HL-60 (cell line): ENCODE results near the gene APOH.

Experiments
- DNase-seq, 2 experiments: peaks; one replicate each; pipeline ENCODE4 v3.0.0-alpha.2; 2010 to 2020; ENCODE audit warnings: low read depth in 1 of 2, low spot score in 1 of 2
- H3K27ac ChIP-seq: fragments of 250-450 bp; sonication (Bioruptor Pico); replicated peaks from 2 replicates; pipeline ENCODE4 v1.5.1; 2020; ENCODE audit warnings: mild to moderate bottlenecking, moderate library complexity
- H3K27me3 ChIP-seq: fragments of 250-450 bp; sonication (Bioruptor Pico); 2 replicates; pipeline ENCODE4 v1.5.1; 2021; ENCODE audit warnings: mild to moderate bottlenecking, moderate library complexity; ENCODE audit not compliant: insufficient read depth, poor library complexity, severe bottlenecking
- H3K4me3 ChIP-seq: replicated peaks from 2 replicates; pipeline ENCODE4 v1.5.1; 2011; ENCODE audit warnings: mild to moderate bottlenecking, control low read depth, low read length; ENCODE audit not compliant: insufficient read depth
- GABPA ChIP-seq: IDR thresholded peaks from 2 replicates; pipeline ENCODE4 v1.6.1; 2012; ENCODE audit warnings: low read depth
- POLR2AphosphoS5 ChIP-seq: IDR thresholded peaks from 2 replicates; pipeline ENCODE4 v1.6.1; 2012; ENCODE audit warnings: low read depth
- SPI1 ChIP-seq: IDR thresholded peaks from 2 replicates; pipeline ENCODE4 v1.6.1; 2012; ENCODE audit warnings: low read depth, mild to moderate bottlenecking, borderline replicate concordance
- TF ChIP-seq, protein P1 (sequence below): IDR thresholded peaks from one replicate; pipeline ENCODE4 v1.5.1; 2011; ENCODE audit warnings: low read length, control low read depth, inconsistent platforms; ENCODE audit not compliant: insufficient read depth
- TF ChIP-seq, protein P2 (sequence below): IDR thresholded peaks from 2 replicates; pipeline ENCODE4 v1.6.1; 2012; ENCODE audit warnings: low read depth; ENCODE audit not compliant: insufficient replicate concordance

Gene APOH

DNA sequence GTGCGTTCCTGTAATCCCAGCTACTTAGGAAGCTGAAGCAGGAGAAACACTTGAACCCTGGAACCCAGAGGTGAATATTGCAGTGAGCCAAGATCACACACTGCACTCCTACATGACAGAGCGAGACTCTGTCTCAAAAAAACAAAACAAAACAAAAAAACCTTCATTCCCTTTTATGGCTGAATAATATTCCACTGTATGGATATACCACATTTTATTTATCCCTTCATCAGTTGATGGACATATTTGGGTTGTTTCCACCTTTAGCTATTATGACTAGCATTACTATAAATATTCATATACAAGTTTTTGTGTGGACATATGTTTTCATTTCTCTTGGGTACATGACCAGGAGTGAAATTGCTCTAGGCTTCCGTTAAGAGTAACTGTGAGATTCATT is 42.3 kb upstream of the APOH start:
- TF ChIP-seq, protein P1, sequence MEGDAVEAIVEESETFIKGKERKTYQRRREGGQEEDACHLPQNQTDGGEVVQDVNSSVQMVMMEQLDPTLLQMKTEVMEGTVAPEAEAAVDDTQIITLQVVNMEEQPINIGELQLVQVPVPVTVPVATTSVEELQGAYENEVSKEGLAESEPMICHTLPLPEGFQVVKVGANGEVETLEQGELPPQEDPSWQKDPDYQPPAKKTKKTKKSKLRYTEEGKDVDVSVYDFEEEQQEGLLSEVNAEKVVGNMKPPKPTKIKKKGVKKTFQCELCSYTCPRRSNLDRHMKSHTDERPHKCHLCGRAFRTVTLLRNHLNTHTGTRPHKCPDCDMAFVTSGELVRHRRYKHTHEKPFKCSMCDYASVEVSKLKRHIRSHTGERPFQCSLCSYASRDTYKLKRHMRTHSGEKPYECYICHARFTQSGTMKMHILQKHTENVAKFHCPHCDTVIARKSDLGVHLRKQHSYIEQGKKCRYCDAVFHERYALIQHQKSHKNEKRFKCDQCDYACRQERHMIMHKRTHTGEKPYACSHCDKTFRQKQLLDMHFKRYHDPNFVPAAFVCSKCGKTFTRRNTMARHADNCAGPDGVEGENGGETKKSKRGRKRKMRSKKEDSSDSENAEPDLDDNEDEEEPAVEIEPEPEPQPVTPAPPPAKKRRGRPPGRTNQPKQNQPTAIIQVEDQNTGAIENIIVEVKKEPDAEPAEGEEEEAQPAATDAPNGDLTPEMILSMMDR = no peak
- TF ChIP-seq, protein P2, sequence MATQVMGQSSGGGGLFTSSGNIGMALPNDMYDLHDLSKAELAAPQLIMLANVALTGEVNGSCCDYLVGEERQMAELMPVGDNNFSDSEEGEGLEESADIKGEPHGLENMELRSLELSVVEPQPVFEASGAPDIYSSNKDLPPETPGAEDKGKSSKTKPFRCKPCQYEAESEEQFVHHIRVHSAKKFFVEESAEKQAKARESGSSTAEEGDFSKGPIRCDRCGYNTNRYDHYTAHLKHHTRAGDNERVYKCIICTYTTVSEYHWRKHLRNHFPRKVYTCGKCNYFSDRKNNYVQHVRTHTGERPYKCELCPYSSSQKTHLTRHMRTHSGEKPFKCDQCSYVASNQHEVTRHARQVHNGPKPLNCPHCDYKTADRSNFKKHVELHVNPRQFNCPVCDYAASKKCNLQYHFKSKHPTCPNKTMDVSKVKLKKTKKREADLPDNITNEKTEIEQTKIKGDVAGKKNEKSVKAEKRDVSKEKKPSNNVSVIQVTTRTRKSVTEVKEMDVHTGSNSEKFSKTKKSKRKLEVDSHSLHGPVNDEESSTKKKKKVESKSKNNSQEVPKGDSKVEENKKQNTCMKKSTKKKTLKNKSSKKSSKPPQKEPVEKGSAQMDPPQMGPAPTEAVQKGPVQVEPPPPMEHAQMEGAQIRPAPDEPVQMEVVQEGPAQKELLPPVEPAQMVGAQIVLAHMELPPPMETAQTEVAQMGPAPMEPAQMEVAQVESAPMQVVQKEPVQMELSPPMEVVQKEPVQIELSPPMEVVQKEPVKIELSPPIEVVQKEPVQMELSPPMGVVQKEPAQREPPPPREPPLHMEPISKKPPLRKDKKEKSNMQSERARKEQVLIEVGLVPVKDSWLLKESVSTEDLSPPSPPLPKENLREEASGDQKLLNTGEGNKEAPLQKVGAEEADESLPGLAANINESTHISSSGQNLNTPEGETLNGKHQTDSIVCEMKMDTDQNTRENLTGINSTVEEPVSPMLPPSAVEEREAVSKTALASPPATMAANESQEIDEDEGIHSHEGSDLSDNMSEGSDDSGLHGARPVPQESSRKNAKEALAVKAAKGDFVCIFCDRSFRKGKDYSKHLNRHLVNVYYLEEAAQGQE = no peak
- TF ChIP-seq POLR2AphosphoS5 = no peak
- no peak for TF ChIP-seq GABPA
- no peak for TF ChIP-seq SPI1
- H3K27ac ChIP-seq = no peak overlapping the region

DNA sequence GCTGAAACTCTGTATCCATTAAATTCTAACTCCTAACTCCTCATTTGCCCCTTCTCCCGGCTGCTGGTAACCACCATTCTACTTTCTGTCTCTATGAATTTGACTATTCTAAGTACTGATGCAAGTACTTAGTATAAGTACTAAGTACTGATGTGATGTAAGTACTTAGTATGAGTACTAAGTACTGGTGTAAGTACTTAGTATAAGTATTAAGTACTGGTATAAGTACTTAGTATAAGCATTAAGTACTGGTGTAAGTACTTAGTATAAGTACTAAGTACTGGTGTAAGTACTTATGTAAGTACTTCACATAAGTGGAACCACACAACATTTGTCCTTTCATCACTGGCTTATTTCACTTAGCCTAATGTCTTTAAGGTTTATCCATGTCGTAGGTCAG is 40.9 kb upstream of the APOH start:
- no peak overlapping the region for H3K27ac ChIP-seq
- DNase-seq = no peak

More for the DNA sequence above, 42.3 kb upstream of the APOH start:
- no peak overlapping the region for H3K4me3 ChIP-seq
- H3K27me3 ChIP-seq = no peaks in the 10 kb centered on the region
- DNase-seq = no peak

DNA sequence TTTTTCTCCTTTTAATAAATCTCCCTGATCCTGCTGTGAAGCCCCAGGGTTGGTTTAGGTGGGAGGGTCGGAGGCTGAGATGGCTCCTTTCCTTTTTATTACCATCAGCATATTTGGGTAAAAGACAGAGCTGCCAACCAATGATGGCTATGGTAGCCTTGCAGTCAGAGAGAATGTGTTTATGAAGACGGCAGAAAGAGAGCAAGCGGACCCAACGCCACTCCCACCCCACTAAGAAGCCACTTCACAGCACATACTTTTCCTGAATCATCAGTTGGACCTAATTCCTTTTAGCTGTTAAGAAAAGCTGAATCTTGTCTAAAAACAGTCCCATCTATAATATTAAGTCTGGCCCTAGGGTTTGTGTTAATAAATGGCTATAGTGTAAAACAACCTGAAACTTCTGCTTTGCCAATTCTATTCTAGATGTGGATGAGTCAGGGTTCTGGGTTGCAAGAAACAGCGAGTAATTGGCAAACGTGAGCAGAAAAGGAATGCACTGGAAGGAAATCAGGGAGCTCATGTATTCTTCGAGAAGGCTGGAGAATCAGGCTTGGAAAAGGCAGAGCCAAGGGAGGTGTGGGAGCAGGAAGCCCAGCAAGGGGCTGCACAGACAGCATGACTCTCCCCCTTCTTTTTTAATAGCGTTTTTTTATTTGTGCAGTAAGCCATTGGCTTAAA is 39.2 kb upstream of the APOH start:
- Histone ChIP-seq H3K27me3 (no peaks in the 10 kb centered on the region), H3K4me3 (no peak overlapping the region), H3K27ac (no peak overlapping the region)
- TF ChIP-seq GABPA (no peak), SPI1 (no peak), POLR2AphosphoS5 (no peak)
- TF ChIP-seq, protein P1 = no peak
- TF ChIP-seq, protein P2 = no peak
- no peak for DNase-seq

More for the DNA sequence above, 40.9 kb upstream of the APOH start:
- no peak overlapping the region for H3K4me3 ChIP-seq
- TF ChIP-seq SPI1 (no peak), GABPA (no peak), POLR2AphosphoS5 (no peak)
- TF ChIP-seq, protein P1 = no peak
- TF ChIP-seq, protein P2 = no peak
- no peaks in the 10 kb centered on the region for H3K27me3 ChIP-seq
